Cortex of kidney (tissue), 1 donor: ENCODE results near the gene RFX5.
"Not testable (repeated sequence)": the region's sequence is repeated elsewhere in the genome, so short reads cannot be mapped to it uniquely, and the experiment has no call there.

Experiments used
- DNase-seq: peaks from one replicate; lab custom pipeline; 2025; lab: John Stamatoyannopoulos, UW

The RFX5 gene

DNA sequence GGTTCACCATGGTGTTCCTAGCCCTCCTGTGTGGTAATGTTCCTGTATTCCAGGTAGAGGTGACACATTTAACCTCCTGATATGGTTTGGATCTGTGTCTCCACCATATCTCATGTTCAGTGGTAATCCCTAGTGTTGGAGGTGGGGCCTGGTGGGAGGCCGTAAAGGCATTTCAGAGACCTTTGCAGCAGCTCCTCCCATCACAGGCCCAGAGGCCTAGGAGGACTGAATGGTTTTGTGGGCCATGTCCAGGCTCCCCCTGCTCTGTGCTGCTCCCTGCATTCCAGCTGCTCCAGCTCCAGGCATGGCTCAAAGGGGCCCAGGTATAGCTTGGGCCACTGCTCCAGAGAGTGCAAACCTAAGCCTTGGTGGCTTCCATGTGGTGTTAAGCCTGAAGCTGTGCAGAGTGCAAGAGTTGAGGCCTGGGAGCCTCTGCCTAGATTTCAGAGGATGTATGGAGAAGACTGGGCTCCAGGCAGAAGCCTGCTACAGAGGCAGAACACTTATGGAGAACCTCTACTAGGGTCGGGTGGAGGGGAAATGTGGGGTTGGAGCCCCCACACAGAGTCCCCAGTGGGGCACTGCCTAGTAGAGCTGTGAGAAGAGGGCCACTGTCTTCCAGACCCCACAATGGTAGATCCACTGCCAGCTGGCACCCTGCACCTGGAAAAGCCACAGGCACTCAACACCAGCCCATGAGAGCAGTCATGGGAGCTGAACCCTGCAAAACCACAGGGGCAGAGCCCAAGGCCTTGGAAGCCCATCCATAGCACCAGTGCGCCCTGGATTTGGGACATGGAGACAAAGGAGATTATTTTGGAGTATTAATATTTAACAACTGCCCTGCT, 15.5 kb upstream of the RFX5 start:
- DNase-seq: no peak

GRCh38 chr1:151361883-151362282, 14.8 kb upstream of the RFX5 start:
- no peak for DNase-seq

DNA sequence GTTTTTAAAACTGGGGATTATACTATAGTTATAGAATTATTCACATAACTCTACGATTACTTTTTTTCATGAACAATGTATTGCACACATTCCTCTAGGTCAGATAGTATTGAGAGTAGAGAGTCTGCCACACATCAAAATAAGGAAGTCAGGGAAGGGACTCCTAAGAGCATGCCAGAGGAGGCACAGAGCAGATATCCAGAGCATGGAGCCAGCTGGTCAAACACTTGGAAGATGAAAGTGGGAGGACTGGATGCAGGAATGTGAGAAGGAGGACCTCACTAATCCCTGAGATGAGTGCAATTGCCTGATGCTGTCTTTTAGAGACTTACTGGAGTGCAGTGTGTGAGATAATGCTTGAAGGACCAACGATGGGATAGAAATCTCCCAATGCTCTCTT, 9.6 kb upstream of the RFX5 start:
- no peak for DNase-seq

GRCh38 chr1:151352021-151352718, 5.1 kb upstream of the RFX5 start:
- DNase-seq: no peak

DNA sequence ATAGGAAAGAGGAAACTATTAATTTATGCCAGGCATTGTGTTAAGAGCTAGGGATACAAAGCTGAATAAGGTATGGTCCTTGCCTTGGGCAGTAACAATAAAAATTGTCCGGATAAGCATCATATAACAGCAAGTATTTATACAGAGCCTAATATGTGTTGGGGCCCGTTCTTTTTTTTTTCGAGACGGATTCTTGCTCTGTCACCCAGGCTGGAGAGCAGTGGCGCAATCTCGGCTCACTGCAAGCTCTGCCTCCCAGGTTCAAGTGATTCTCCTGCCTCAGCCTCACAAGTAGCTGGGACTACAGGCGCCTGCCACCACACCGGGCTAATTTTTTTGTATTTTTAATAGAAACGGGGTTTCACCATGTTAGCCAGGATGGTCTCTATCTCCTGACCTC, 3.3 kb upstream of the RFX5 start:
- not testable (repeated sequence) for DNase-seq

GRCh38 chr1:151347523-151348246, 633 bp upstream of the RFX5 start:
- no peak for DNase-seq

DNA sequence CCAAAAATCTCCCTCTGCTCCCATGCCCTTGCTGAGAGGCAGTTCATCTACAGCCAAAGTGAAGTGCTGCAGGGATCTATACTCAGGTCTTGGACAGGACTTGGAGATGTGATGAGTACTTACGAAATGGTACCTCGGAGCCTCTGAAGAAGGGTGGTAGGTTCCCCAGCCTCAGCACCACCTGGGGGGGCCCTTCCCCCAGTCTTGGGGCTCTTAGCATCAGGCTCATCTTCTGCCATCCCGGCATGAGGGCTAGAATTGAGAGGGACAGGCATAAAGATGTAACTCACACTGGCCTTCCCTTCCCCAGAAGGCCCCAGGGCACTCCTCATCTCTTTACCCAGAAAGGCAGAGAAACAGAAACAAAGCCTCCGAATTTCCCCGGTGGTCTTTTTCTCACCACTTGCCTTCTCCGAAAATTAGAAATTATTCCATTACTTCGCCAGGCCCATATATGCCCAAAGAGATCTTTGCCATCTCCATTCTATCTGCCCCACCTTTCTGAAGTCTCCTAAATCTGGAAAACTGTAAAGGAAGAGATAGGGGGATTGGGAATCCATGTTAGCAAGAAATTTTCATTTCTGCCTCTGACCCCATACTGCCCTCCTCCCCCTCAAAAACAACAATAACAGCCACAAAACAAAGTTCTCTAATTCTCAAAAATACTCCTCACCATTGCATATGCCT, 827 bp downstream of the RFX5 start:
- no peak for DNase-seq

- no peak for DNase-seq
Measured at GRCh38 chr1:151344291-151344690, 2.8 kb downstream of the RFX5 start.

GRCh38 chr1:151343587-151343986, 3.5 kb downstream of the RFX5 start:
- DNase-seq: no peak

- DNase-seq: no peak
Measured at GRCh38 chr1:151342569-151342968, 4.5 kb downstream of the RFX5 start.

DNA sequence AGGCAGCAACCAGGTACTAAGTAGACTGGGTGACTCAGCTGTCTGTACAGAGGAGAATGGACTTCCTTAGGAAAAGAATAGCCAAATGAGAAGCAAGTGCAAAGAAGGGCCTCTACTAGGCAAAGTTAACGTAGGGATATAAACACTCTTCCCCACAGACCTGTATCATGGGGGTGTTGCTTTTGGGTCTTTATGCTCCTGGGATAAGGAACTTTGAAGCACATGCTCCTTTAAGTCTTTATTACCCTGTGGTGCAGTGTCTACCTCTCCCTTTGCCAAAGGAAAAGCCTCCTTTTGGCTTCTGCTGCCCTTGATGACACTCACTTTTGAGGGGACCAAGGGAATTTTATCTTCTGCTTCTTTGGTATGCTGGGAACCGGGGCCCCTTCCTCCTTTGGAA, 5.0 kb downstream of the RFX5 start:
- no peak for DNase-seq

DNA sequence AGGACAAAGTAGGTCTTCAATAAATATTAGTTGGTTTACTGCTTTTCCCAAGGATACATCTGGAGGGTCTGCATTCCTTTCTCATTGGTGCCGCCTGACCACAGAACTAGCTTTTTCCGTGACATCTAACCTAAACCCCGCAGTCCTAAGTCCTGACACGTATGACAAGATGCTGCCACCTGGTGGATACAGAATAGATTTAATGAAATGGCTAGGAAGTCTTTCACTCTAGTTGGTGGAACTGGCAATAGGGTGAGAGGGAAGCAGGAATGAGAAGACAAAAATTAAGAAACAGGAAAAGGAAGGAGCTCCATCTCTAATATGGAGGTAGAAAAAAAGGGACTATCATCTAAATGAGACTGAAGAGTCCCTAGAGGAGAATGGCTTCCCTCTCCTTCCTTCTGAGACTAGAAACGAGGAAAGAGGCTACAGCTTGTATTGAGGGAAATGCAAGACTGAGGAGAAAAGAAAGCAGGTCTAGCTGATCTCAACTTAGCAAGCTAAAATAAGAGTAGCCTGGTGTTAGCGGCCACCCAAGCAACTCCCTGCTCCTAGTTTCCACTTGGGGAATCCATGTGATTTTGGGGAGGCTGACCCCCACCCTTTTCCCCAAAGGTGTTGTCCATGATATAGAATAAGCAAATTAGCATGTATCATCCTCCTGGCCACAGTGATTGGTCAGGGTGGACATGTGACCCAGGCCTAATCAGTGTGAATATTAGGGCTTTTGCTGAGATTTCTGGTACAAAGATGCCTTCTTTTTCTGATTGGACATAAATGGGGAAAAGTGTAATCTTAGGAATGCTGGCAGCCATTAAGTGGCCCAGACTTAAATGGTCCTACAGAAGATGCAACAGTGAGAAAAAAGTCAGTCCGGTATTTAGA, 5.9 kb downstream of the RFX5 start:
- DNase-seq: no peak

DNA sequence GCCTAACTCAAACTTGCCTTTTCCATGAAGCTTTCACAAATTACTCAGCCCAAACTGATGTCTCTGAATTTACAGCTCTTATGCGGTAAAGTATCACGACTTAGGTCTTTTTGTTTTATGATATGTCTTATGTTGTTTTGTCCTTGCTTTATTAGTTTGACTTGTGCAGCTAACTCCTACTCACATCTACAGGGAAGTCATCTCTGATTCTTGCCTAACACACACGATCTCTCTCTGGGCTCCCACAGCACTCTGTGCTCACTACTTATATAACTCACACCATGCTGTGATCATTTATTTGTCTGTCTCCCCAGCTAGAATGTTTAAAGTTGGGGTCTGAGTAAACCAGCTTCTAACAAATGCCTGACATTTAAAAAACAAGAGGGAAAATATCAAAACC, 10.5 kb downstream of the RFX5 start:
- DNase-seq: no peak

DNA sequence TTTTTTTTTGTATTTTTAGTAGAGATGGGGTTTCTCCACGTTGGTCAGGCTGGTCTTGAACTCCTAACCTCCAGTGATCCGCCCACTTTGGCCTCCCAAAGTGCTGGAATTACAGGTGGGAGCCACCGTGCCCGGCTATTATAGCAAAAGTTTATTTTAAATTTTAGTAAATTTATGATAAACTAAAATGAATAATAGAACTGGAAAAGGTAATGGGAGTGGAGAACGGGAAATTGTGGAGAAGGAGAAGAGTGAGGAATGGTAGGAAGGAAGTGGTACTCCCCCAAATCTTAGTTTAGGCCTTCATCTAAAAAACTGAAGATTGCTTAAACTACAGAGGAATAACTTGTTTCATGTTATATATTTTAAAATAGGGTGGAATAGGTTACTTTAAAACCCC, 12.2 kb downstream of the RFX5 start:
- DNase-seq: no peak

DNA sequence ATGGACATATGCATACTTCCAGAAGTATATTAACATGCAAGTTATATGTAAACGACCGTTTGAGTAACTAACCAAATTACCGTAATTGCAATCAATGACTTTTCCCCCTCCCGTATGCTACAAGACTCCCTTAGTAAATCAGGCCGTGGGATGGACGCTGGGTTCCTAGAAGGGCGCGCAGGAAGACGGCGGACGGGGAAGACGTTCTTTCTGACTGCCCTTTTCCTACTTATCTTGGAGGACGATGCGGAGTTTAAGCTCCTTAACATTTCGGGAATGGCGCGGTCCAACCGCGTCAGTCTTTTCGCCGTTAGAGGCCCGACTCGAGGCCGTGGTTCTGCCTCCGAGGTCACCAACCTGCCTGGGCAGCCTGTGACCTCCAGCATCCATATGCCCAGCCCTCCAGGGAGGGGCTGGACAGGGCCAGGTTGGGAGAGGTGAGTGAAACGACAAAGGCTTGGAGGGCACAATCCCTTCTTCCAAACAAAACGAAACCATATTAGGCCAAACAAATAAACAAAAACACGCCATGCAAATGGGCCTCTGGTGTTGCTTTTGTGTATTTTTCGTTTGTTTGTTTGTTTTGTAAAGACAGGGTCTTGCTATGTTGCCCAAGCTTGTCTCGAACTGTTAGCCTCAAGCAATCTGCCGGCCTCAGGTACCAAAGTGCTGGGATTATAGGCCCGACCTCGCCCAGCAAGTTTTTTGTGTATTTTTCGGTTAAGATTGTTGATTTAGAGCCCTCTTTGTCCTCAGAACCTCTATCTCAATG, 19.0 kb downstream of the RFX5 start:
- no peak for DNase-seq

DNA sequence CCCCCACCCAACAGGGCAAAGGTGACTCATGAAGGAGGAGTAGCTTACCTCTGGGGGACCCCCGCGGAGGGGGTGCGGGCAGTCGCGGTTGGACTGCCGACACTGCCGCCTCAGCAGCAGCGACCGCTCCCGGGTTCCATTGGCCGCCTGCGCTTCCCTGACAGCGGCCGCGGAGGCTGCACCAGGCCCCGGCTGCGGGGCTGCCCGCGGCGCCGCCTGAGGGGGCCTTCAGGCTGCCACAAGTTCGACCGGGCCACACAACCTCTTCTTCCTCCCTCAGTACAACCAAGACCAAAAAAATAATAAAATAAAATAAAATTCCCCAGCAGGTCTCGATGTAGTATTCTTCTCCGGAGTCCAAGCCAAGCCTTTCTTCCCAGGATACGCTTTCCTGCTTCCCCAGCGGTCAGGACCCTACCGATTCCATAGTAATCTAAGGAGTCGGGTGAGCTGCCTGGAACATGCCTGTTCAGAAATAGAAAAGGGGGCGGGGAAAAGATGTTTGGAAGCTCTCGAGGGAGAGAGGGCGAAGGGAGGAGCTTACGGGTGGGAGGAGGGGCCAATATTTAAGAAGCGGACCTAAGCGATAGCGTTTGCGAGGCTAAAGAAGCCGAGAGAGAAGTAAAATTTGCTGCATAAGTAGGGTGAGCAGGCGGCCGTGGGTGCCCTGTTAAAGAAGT, 19.7 kb downstream of the RFX5 start, which contains the start of gene PI4KB:
PI4KB (minus strand) TSS at position 194 of the 680 bp plus-strand sequence. CDS start 10,935 bp downstream, outside the sequence.
- no peak for DNase-seq

DNA sequence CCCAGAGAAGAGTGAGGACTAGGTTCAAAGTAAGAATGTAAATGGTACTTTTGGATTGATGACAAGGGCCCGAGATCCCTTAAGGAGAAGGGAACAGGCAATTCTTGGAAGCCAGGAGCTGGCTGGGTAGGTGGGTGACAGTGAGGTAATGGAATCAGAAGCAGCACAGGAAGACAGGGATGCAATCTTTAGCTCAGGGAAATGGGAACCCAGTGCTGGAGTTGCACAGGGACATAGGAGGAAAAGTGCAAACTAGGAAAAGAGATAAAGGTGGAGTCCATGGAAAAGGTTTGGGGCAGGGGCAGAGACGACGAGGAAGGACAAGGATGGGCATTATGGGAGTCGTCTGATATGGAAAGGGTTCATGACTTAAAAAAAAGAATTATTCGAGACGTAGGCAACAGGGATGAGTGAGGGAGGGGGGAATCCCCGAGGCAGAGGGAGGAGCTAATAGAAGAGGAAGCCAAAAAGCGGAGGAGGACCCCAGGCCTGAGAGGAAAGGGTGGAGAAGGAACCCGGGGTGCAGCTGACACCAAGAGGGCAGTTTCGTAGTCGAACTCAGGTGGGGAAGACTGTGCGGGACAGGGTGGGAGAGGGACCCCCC, 20.3 kb downstream of the RFX5 start:
- no peak for DNase-seq

GRCh38 chr1:151325646-151326429, 21.2 kb downstream of the RFX5 start:
- no peak for DNase-seq
